ENCODE results near the gene YPEL1.
"Not testable (repeated sequence)": the region's sequence is repeated elsewhere in the genome, so short reads cannot be mapped to it uniquely, and the experiment has no call there.

Gene YPEL1

DNA sequence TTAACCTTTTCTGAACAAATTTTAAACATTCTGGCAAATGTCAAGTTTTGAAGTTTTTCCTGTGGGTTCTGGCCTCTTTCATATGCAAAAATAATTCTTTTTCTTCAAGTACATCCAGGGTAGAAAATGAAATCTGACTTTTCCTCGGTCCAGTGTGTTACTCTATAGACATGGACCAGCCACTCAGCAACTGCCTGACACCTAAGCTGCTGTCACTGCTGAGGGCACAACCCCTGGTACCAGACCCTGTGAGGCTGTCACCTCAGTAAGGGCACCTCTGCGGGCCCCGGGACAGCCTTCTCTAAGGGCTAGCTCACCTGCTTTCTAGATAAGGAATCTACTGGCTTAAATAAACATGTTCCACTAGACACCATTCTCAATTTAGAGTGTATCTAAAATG lies 36.0 kb downstream of the YPEL1 start:
- no peak for DNase-seq (ENCODE audit: low read depth)

DNA sequence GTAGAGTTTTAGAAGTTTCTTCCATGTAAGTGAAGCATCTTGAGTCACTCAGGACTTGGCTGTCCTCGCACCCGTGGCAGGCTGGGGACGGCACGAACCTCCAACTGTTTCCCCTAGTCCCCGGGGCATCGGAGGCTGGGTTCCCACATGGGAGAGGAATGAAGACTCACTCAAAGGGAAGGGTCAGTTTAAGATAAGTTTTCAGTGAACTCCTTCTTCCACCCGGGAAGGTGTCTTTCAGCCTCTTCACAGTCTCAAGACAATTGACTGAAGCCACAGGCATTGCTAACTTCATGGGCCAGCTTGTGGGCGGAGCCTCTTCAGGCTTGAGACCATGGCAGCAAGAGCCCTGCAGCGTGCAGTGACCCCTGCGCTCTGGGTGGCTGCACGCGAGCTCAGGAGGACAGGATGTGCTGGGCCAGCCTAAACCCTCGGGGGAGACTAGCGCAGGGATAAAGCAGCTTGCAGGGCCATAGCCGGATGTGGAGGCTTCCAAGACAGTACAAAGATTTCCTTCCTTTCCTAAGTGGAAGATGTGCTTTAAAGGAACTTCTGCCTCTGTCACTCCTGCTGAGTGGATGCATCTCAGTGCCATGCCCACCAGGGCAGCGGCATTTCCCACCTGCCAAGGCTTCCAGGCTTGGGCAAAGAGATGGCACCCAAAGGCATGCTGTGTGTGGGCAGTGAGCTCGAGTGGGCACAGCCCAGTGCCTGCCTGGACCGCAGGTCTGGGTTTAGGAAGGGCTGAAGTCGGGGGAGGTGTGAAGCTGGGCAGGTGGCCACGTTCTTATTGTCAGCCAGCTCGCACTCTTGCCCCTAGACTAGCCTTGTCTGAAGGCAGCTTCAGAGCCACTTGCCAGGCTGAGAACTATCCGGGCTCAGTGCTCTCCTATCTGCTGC lies 36.9 kb downstream of the YPEL1 start:
- DNase-seq (ENCODE audit: low read depth), result no peak

DNA sequence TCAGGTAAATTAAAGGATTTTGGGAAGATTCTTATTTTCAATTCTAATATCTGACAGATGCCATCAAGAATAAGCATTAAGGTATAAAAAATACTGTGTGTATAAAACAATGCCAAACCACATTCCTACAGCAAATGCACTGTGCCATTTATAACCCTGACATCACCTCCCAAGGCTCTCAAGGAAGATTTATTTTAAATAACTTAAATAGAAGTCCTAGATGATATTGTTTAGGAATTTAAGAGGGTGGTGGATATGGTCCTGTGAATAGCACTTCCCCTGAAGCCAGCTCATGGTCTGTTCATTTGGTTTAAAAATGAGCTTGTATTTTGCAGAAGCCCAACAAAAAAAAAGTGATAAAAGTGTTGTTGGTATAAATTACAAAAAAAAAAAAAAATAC lies 37.7 kb downstream of the YPEL1 start:
- no peak for DNase-seq (ENCODE audit: low read depth)

DNA sequence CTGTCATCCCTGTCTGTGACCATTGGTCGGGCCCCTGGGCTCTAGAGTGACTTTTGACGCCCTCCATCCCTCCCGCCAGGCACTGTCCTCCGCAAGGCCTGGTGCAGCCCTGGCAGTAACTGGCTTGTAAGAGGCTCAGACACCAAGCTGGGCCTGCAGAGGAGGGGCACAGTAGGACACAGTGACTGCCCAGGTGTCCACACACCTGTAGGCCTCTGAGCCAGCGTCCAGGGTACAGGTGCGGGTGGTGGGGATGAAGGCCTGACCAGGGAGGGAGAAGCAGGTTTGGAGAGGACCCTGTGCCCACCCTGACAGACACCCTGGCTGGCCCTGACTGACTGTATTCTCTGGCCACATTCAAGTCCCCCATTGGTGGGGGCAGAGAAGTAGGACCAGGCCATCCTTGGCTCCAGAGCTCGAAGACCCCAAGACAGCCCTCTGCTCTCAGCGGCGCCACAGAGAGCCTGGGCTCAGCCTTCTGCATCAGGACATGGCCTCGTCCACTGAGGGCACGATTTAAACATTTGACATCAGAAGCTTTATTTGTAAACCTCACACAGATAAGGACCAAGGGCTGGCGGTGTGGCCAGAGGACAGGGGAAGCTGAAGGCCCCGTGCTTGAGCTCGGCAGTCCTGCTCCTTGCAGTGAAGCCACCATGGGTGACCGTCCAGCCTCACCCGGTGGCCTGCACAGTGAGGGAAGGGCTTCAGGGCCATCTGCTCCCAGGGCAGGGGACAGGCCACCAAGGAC lies 38.4 kb downstream of the YPEL1 start:
- no peak for DNase-seq (ENCODE audit: low read depth)

DNA sequence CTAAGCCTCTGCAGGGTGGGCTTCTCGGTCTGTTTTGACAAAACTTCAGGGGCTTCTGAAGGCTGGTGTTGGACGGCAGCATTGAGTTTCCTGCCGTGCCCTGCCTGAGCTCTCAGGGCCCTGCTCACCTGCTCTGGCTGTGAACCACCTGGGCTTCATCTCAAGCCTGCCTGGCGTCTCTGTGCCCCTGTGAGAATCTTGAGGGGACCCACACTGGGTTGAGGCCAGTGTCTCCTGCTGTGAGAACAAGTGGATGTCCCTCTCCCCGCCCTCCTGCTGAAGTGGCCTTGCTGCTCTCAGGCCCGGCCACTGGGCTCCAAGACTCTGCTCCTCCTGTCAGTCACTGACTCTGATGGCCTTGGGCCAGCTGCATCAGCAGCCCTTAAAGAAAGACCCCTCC lies 39.5 kb downstream of the YPEL1 start:
- no peak for DNase-seq (ENCODE audit: low read depth)

DNA sequence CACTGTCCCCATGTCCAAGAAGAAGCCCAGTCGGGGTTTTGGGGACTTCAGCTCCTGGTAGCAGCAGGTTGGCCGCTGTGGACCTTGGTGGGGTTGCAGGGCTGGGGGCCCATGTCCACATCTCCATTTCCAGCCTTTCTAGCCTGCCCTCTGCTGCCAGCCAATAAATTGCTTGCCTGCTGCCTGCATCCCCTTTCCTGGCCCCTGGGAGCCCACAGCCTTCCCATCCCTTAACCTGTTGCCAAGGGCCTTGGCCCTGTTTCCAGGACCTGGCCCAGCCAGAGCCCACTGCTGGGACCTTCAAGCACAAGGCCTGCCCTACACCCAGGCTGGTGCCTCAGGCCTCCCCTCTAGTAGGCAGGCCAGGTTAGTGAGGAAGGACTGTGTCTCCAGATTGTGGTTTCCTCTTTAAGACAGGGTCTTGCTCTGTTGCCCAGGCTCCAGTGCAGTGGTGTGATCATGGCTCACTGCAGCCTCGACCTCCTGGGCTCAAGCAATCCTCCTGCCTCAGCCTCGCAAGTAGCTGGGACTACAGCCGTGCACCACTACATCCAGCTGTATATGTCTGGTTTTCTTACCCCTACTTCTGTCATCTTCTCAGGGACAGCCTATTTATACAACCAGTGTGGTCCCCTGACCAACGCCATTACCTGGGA lies 40.0 kb downstream of the YPEL1 start:
- no peak for DNase-seq (ENCODE audit: low read depth)

DNA sequence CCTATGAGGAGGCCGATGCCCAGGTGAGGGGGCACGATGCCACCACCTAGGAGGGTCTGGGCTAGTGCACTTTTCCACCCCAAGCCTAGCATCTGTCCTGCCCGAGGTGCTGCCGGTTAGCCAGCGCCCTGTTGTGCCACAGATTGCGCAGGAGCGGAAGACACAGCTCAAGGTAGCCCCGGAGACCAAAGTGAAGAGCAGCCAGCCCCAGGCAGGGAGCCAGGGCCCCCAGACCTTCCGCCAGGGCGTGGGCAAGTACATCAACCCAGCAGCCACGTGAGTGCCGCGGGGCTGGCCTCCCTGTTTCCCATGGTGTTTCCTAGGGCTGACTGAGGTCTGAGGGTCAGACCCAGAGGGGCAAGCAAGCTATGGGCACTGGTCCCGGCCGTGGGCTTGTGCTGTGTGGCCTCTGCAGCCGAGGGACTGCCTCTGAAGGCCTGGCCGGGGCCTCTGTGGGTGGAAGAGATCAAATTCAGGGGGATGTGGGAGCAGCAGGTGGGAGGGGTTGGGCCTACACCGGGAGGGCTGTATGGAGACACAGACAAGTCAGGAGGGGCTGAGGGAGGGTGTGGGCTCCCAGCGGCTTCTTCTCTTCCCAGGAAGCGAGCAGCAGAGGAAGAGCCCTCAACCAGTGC lies 40.7 kb downstream of the YPEL1 start:
- DNase-seq (ENCODE audit: low read depth), result no peak

DNA sequence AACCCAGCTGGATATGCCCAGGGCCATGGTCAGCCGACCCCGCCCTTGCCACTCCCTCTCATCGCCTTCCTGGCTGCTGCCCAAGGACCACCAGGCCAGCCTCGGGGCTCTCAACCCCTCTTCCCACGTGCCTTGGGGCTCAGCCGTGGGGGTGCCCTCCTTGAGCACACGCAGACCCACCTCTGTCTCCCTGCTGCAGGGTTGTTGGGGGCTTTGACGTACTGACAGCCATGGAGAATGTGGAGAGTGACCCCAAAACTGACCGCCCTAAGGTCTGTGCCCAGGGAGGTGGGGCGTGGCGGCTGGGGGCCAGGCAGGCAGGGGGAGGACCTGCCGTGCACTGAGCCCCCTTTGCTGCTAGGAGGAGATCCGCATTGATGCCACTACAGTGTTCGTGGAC lies 41.2 kb downstream of the YPEL1 start:
- no peak for DNase-seq (ENCODE audit: low read depth)

DNA sequence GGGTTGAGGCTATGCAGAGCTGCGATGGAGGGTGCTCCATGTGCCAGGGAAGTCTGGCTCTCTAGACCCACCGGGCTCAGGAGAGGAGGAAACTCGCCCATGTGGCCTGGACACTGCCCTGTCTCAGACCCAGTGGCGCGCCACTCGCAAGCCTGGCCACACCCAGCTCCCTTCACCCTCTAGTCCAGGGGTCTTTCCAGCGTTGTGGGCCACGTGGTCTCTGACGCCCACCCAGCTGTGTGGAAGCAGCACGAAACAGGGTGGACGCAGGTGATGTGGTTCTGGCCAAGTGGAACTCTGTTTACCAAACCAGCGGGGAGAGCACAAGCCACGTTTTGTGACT lies 41.6 kb downstream of the YPEL1 start:
- no peak for DNase-seq (ENCODE audit: low read depth)

DNA sequence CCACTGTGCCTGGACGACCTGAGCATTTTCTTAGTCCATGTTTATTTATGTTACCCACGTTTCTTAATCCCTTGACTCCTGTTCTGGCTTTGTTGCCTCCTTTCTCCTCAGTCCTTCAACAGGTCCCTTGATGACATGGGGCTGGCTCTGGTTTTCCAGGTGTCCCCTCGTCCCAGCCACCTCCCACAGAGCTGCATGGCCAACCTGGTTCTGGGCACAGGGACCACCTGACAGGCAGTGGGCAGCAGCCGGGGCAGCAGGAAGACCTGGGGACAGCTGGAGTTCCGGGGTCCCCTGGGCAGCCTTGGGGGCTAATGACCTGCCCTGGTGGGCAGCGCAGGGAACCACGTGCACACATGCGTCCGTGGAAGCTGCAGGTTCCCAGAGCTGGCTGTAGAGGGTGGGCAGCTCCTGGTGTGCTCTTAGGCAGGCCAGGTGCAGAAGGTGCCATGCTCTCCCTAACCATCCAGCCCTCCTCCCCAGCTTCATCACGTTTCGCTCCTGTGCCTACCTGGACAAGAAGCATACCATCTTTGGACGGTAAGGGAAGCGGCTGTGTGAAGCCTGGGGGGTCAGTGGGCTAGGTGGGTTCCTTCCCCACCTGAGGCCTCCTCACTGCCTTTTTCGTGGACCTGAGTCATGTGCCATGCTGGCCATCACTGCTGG lies 42.1 kb downstream of the YPEL1 start:
- DNase-seq (ENCODE audit: low read depth), result no peak

DNA sequence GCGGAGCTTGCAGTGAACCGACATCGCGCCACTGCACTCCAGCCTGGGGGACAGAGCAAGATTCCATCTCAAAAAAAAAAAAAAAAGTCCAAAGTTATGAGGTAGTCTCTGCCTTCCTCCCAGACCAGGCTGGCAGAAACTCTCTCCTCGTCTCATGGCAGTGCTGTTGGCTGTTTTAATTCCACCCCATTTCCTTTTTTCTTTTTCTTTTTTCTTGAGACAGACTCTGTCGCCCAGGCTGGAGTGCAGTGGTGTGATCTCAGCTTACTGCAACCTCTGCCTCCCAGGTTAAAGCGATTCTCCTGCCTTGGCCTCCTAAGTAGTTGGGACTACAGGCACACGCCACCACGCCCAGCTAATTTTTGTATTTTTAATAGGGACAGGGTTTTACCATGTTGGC lies 42.7 kb downstream of the YPEL1 start:
- DNase-seq (ENCODE audit: low read depth), result not testable (repeated sequence)

DNA sequence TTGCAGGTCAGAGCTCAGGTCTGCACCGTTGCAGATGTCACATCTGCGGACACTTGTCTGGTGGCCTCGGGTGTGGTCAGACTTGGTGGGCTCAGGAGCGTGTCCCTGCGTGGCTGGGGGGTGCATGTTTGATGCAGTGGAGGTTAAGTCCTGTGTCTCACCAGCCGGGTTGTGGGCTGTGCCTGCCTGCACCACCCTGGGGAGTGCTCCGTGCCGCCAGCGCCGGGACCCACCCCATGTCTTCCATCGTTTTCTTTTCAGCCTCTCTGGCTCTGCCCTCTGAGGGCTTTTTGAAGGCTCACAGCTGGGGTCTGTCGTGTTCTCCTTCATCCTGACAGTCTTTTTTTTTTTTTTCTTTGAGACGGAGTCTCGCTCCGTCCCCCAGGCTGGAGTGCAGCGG lies 43.8 kb downstream of the YPEL1 start:
- DNase-seq (ENCODE audit: low read depth), result no peak

DNA sequence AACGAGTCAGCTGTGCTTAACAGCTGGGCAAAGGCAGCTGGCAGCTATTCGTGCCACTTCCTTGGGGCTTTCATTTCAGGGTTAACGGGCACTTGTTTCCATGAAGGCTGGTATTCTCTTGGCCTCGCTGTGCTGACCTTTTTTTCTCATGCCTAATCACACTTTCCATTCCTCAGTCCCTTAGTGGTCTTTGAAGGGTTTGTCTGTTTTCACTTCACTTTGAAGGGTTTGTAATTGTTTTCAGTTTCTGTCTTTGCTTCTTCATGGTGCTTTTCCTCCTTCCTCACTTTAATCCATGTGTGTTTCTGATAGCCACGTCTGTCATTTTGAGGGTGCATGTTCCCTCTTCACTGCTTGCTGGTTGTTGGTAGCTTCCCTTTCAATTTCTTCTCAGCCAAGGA lies 45.2 kb downstream of the YPEL1 start:
- DNase-seq (ENCODE audit: low read depth), result no peak

DNA sequence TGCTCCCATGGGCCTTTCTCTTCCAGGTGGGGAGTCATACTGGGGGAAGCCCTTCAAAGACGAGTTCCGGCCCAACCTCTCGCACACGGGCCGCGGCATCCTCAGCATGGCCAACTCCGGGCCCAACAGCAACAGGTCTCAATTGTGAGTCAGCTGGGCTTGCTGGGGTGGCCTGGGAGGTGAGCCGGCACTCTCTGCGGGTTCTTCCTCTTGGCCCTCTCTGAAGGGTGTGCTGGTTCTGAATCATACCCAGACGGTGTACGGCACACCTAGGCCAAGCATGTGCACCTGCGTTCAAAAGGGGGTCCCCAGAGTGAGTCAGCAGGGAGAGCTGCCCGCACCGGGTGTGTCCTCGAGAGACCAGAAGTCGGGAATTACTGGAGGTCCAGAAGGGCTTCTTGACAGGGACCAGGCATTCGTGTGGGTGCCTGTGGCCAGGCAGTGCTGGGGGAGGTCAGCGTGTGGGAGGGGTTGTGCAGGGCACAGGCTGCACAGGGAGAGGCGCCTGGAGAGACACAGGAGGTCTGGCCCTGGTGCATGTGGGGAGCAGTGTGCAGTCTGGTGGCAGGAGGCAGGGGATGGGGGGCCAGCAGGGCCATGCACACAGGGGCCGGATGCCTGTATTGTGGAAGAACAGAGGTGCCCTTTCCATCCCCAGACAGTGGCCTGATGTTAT lies 46.8 kb downstream of the YPEL1 start:
- DNase-seq (ENCODE audit: low read depth), result no peak

DNA sequence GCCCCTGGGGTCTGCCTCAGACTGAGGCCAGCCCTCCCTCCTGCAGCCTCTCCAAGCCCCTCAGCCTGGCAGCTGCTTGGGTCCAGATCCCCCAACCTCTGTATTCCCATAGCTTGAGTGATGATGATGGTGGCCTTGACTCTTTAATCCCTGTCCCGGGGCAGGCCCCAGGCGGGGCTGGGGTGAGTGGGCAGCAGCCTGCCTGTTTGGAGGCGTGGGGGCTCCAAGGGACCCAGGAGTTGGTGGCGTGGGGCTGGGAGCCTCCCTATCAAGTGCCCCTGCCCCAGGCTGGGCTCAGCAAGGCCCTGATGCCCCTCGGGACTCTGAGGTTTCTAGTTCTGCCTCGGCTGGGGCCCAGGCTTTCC lies 47.3 kb downstream of the YPEL1 start:
- DNase-seq (ENCODE audit: low read depth), result no peak

DNA sequence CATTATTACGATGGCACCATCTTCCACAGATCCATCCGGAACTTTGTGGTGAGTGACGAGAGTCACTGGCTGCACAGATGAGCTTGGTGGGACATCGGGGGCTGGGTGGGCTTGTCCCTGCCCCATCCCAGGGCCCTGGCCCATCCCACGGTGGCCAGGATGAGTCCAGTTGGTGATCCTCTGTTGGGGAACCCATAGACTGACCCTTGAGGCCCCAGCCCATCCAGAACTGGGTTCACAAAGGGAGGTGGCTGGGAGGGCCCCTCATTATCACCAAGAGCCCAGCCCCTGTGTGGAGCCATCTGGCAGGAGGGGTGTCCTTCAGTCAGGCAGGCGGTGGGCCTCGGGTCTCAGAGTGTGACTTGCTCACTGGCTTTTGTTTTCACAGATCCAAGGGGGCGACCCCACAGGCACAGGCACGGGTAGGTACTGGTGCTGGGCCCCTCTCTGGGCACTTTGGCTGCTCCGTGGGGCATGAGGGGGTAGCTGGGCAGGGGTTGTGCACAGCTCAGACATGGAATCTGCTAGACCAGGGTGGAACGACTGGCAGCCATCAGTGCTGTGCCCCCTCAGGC lies 47.8 kb downstream of the YPEL1 start:
- DNase-seq (ENCODE audit: low read depth), result no peak

DNA sequence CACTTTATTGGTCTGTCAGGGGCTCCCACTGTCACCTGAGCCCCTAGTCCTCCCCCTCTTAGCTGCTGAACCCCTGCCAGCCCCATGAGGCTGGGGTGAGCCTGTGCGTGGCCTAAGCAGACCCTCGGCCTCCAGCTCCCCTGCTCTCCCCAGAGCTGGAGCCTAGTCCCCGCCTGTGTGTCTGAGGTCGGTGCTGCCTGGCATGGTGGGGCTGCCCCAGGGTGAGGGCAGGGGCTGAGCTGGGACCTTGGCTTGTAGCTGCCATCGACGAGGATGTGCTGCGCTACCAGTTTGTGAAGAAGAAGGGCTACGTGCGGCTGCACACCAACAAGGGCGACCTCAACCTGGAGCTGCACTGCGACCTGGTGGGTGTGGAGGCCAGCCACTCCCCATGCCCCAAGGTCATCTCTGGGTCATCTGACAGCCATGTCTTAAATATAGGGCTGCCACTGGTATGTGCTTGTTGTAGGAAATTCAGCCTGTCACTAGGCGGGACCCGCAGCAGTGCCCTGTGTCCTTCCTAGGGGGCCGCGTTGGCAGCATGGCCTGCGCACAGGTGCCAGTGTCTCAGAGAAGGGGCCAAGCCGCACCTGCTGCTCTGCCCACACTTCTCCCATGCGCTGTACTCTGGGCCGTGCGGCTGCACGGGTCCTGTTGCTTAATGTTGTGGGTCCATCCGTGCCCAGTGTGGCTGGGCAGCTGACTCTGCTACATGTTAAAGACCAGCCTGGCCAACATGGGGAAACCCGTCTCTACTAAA lies 48.8 kb downstream of the YPEL1 start:
- DNase-seq (ENCODE audit: low read depth), result no peak

DNA sequence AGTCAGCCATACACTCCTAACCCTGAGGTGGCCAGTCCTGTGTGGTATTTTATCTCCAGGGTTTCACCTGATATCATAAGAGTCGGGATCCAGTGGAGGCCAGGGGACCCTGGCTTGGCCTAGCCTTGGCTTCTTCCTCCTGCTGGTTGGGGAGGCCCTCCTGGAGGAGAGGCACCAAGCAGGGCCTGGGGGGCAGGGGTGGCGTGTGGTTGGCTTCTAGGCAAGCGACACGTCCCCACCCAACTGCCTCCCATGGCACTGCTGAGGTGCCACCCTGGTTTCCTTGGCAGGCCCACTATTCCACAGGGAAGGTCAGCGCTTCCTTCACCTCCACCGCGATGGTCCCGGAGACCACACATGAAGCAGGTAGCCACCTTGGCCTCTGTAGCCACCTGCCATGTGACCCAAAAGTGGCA lies 49.4 kb downstream of the YPEL1 start:
- DNase-seq (ENCODE audit: low read depth), result no peak

DNA sequence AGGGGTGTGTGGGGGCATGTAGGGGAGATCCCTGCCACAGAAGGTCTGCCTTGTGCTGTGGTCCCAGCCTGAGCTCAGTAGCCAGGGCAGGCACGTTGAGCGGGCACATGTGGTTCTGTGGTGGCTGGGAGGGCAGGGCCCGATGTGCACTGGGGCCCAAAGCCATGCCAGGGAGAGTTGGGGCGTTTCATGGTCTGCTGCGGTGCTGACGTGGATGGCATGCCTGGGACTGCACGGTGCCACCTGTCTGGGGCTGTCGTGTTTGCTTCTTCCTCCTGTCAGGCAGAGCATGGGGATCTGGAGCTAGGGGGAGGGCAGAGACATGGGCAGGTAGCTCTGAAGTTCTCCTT lies 50.5 kb downstream of the YPEL1 start:
- DNase-seq (ENCODE audit: low read depth), result no peak

DNA sequence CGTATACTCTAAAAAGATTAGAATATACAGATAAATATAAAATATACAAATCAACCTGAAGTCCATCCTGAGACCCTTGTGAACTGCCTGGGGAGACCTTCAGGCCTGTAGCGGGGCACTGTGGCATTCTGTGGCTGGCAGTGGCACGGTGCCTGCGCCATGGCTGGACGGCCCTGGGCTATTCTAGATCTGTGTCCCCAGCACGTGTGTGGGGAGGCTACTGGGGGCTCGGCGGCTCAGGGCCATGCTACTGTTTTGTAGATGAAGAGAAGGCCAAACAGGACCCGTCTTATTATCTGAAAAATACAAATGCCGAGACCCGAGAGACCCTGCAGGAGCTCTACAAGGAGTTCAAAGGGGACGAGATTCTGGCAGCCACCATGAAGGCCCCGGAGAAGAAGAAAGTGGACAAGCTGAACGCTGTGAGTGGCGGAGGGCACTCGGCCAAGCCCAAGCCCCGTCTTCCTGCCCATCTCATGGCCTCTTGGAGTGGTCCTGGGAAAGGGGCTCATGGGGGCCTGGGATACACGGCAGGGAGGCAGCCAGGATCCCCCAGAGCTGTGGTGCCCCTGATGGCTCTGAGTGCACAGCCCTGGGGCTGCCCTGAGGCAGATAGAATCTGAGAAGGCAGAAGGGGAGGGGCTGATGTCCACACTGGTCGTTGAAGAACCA lies 51.0 kb downstream of the YPEL1 start:
- DNase-seq (ENCODE audit: low read depth), result no peak

Data from activated T-cell treated with anti-CD3 and anti-CD28 coated beads for 24 hours (primary cell).